Inflammatory macrophage treated with lipopolysaccharide for 4 hours (primary cell): ENCODE data around the gene TUBA4A.

ENCODE experiments used
- DNase-seq: peaks from one replicate; pipeline ENCODE4 v3.0.0-alpha.2; 2020

Gene TUBA4A

GRCh38 chr2:219229305-219230058 is 24.2 kb downstream of the TUBA4A start, which contains the start of the genes ANKZF1 and ATG9A:
ANKZF1 (plus strand) TSS chr2:219229806; CDS start chr2:219230258, 452 bp downstream.
ATG9A (minus strand) TSS chr2:219229636; CDS start chr2:219228024, 1,612 bp downstream.
- peak; percentile 100 for DNase-seq

DNA sequence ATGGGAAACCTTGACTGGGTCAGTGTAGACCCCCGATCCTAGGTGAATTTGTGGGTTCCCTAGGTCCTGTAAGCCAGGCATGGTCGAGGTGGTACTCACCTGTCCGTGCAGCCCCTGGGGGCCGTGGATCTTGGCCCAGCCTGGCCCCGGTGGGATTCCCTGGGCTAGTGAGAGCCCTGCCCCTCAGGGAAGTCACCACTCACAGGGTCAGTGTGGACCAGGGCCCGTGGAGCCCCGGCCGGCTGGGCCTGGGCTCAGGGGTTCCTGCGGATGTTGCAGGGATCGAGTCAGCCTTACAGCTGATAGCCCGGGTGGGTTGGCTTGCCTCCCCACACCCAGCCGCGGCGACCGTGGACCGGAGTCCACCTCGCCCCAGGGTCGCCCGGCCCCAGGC is 24.8 kb downstream of the TUBA4A start:
- DNase-seq: no peak

DNA sequence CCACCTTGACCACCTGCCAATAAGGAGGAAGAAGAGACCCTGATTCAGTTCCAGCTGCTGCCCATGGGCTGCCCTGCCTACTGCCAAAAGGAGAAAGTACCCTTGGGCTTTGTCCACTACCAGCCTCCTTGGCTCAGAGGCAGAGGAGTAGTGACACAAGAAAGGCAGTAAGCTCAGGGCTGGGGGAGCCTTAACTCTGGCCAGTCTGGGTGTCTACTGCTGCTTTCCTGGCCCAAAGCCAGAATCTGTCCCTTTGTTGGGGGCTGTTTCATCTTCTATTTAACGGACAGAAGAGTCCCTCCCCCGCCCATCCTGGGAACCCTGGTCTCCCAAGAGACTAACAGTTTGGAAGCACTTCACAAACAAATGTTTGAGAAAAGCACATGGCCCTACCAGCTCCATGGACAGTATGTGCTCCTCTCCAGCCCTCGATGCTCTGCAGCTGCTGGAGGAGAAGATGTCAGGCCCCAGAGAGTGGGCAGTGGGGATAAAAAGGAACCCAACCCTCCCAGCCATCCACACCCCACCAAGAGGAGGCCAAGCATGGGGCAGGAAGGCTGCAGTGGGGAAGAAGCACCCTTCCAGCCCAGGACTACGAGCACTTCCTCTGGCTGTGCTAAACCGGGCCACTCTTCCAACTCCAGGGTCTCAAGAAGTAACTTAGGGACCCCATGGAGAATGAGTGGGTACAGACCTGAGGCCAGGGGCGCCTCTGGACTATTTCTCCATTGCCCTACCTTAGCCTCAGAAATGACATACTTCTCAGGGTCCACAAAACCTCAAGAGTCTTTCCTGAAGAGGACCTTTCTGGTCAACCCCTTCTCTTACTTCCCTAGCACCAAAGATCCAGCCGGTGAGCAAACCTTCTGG is 25.4 kb downstream of the TUBA4A start:
- DNase-seq: no peak

DNA sequence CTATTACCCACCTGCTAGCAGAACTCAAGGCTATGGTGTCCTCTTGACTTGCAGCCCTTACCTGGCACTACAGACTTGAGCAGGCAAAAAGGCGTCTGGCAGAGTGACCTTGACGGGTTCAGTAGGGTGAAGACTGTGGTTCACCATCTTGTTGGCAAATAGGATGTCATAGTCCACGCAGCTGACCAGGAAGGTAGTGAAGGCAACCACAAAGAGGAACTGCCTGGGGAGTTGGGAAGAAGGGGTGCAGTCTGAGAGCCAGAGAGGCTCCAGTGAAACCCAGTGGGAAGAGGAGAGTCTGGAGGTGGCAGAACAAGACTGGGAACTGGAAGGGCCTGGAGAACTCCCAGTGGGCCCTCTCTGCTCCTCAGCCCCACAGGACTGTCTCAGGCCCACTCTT is 28.4 kb downstream of the TUBA4A start:
- DNase-seq: peak; percentile 60

DNA sequence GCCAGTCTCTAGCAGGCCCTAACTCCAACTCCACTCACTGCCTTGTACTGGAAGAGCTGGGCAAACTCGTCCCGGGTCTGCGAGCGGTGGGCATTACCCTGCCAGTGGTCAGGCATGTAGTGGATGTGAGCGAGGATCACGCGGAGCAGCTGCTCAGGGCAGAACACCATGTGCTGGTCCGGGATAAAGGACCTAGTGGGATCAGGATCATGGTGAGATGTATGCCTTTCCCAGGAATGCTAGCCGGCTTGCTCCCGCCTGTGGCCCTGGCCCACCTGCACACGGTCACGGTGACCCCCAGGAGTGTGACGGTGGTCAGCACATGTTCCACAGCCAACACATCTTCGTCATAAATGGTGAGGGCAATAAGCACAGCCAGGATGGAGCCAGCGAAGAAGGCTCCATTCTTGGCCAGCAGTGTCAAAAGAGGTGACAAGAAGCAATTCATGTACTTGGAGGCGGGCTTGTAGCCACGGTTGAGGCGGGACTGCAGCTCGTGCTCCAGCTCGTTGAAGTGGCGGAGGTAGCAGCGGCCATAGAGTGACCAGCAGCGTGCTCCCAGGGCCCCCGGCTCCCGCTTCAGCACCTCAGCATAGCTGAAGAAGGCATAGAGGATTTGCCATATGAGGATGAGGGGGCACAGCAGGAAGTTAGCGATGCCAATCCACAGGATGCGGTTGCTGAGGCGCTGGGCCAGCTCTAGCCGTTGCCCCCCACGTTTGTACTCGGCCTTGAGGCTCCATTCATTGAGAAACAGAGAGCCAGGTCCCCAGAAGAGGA is 29.7 kb downstream of the TUBA4A start:
- DNase-seq: no peak

DNA sequence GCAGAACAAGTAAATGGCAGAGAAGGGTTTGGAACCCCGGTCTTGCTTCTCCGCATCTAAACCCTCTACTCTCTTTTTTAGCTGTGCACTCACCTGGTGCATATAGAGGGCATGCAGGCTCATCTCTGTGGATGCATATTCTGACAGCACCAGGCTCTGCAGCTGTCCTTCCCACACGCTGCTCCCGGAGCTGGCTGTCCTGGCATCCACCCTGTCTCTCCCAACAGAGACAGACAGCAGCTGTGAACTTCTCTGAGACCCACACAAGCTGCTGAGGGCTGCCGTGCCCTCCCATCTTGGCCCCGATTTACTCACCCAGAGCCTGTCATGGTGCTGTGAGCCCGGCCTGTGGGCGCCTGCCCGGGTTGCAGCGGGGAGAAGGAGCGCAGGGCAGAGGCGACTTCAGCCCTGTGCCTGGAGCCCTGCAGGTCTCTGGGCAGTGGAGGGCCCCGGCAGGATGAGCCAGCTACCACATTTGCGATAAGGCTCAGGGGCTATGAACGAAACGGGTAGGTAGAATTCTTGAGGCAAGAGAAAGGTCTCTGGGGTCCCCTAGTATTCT is 31.7 kb downstream of the TUBA4A start:
- DNase-seq: no peak

GRCh38 chr2:219220652-219221402 is 32.9 kb downstream of the TUBA4A start:
- no peak for DNase-seq

DNA sequence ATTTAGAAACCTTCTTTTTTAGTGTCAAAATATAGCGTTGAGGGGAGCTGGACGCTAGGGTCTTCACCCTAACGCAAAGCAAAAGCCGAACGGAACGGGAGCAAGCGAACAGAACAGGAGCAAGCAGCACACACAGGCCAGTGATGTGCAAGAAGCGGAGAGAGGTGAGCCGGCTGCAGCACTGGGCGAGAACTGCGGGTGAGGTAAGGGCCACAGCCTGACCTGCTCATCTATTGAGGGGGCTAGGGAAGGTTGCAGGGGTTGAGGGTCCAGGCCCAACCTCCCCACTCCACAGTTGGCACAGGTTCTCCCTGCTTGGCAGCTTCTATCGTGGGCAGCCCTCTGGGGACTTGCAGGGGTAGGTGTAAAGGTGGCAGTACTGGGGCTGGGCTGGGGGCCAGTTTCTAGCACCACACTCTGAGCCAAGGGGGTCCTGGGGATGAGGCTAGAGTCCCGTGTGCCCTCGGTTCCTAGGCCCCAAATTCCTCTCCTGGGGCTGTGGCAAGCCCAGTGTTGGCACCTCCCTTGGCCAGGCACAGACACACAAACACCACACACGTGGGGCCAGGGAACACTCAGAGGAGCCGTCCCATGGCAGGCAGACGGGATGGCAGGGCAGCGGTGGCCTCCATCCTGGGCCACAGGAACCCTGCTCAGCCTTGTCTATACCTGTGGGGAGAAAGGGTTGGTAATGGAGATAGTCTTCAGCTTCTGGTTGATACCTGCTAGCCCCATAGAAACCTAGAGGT is 33.8 kb downstream of the TUBA4A start:
- DNase-seq: no peak

DNA sequence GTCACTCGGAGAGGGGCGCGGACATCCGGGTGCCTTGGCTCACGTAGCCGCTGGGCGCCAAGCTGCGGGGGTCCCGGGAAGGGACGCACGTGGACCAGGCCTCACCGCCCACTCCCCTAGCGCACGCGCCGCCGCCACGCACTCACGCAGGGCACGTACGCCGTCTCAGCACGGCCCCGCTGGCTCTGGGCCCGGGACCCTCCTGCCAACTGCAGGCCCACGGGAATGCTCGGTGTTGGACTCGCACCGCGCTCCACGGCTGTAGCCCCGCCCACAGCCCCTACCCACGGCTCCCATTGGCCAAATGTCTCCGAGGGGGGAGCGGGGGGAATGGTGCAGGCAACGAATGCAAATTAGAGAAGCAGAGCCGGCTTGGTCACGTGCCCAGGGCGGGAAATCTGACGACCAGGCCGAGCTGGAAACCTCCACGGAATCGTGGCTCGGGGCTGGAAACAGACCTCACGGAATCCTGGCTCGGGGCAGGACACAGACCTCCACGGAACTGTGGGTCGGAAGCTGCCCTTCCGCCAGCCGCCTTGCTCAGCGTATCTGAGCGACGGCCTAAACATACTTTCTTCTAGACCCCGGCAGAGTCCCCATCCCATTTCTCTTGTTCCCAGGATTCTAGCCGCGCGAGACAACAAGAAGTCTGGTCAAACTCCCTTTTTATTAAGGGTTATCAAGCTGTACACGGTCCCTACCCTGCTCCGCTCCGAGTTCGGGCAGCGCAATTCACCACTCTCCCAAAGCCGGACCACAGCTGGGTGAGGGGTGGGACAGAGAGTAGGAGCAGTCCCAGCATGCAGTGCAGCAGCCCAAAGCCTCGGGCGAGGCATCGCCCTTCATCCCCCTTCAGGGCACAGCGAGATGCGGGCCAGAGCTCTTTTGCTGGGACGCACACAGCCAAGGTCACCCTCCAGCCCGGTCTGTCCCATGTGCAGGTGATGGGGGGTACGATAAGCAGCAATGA is 34.7 kb downstream of the TUBA4A start, which contains the start of gene ABCB6:
ABCB6 (minus strand) TSS at position 227 of the 970 bp plus-strand sequence. CDS start 285 bp downstream, outside the sequence.
- DNase-seq: peak; percentile 70

GRCh38 chr2:219218217-219218731 is 35.4 kb downstream of the TUBA4A start:
- DNase-seq: peak; percentile 19

GRCh38 chr2:219216535-219216915 is 37.2 kb downstream of the TUBA4A start:
- no peak for DNase-seq

DNA sequence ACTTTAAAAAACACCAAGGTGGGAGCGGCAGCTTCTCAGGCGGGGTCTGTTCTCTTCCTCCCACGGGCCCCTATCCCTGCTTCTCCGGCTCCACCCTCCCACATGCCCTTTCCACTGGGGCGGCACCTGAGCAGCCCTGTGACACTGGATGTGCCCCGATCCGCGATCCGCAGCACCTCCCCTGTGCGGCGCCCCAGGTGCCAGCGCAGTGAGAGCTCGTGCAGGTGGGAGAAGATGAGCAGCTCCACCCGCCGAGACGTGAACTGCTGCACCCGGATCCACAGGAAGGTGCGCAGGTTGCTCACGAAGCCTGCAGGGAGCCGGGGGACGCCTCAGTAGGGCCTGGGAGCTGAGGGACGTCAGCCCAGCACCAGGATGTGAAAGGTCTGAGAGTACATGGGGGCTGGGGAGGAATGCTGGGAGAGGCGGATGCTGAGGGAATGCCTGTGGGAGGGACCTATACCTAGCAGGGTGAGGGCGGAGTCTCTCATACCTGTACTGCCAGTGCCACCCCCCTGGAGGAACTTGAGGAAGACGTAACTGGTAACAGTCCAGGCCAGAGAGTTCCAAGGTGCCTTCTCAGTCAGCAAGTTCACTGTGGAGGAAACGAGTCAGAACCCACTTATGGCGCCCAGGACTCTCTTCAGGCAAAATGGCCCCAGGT is 37.7 kb downstream of the TUBA4A start:
- no peak for DNase-seq

GRCh38 chr2:219214786-219215185 is 38.9 kb downstream of the TUBA4A start:
- no peak for DNase-seq

DNA sequence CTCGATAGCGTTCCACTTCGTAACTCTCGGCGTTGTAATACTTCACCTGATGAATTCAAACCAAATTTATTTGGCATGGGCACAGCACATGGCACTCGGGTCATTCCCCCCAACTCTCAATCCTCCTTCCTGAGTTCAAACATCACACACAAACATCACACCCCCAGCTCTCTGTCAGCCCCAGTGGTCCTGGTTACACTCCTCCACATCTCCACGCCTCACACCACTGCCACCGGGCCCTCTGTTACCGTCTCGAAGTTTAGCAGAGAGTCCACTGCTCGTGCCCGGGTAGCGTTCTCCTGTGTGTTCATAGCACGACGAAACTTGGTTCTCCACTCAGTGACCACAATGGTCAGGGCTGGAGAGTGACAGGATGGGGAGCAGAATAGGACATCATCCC is 39.6 kb downstream of the TUBA4A start:
- DNase-seq: no peak

GRCh38 chr2:219213486-219214071 is 40.1 kb downstream of the TUBA4A start:
- DNase-seq: no peak

- DNase-seq: no peak
These were observed 40.7 kb downstream of the TUBA4A start for GRCh38 chr2:219213026-219213415.

- DNase-seq: no peak
These were observed 42.8 kb downstream of the TUBA4A start for GRCh38 chr2:219210886-219211362.

GRCh38 chr2:219210196-219210885 is 43.4 kb downstream of the TUBA4A start:
- DNase-seq: no peak
